H9 (cell line): ENCODE results near the gene NLRP13. TPM values are rescaled to one million over a fixed set of nuclear protein-coding genes. Genes with fewer than 3 reads are reported as not detected.

Source experiments
- DNase-seq: peaks from one replicate; pipeline ENCODE4 v3.0.0-alpha.2; 2017
- H2AFZ ChIP-seq: one replicate; pipeline ENCODE4 v1.6.1; 2013; ENCODE audit warnings: mild to moderate bottlenecking, low read length, control low read depth, moderate library complexity
- H2AK5ac ChIP-seq: 2 replicates; pipeline ENCODE4 v1.6.1; 2013; ENCODE audit warnings: low read length, control low read depth, mixed read lengths; ENCODE audit not compliant: insufficient read length
- H2BK120ac ChIP-seq: one replicate; pipeline ENCODE4 v1.6.1; 2013; ENCODE audit warnings: low read depth, mild to moderate bottlenecking, low read length, control low read depth, inconsistent platforms; ENCODE audit not compliant: poor library complexity, severe bottlenecking
- H2BK12ac ChIP-seq: 2 replicates; pipeline ENCODE4 v1.6.1; 2013; ENCODE audit warnings: low read length, control low read depth, mixed read lengths, low read depth; ENCODE audit not compliant: insufficient read length
- H2BK15ac ChIP-seq: 2 replicates; pipeline ENCODE4 v1.6.1; 2013; ENCODE audit warnings: low read depth, low read length, control low read depth
- H2BK20ac ChIP-seq: one replicate; pipeline ENCODE4 v1.6.1; 2013; ENCODE audit warnings: low read depth, mild to moderate bottlenecking, low read length, control low read depth, inconsistent platforms; ENCODE audit not compliant: poor library complexity, severe bottlenecking
- H2BK5ac ChIP-seq: 2 replicates; pipeline ENCODE4 v1.6.1; 2013; ENCODE audit warnings: low read length, control low read depth, mixed read lengths; ENCODE audit not compliant: insufficient read length
- H3K14ac ChIP-seq: 2 replicates; pipeline ENCODE4 v1.6.1; 2013; ENCODE audit warnings: low read length, control low read depth; ENCODE audit not compliant: insufficient read depth
- H3K18ac ChIP-seq: 2 replicates; pipeline ENCODE4 v1.6.1; 2013; ENCODE audit warnings: low read depth, mild to moderate bottlenecking, mixed read lengths, low read length, control low read depth; ENCODE audit not compliant: insufficient read length
- H3K23ac ChIP-seq: 2 replicates; pipeline ENCODE4 v1.6.1; 2013; ENCODE audit warnings: low read length, control low read depth, mixed read lengths, low read depth; ENCODE audit not compliant: insufficient read length
- H3K23me2 ChIP-seq: 2 replicates; pipeline ENCODE4 v1.6.1; 2013; ENCODE audit warnings: low read depth, mild to moderate bottlenecking, mixed read lengths, low read length, control low read depth; ENCODE audit not compliant: insufficient read length, poor library complexity, severe bottlenecking
- H3K27ac ChIP-seq: 2 replicates; pipeline ENCODE4 v1.5.1; 2013; ENCODE audit warnings: low read length, control low read depth, mixed read lengths, low read depth; ENCODE audit not compliant: insufficient read length
- H3K27me3 ChIP-seq: 2 replicates; pipeline ENCODE4 v1.6.1; 2013; ENCODE audit warnings: low read length, control low read depth, inconsistent platforms; ENCODE audit not compliant: insufficient read depth
- H3K4ac ChIP-seq: 2 replicates; pipeline ENCODE4 v1.6.1; 2013; ENCODE audit warnings: low read depth, mild to moderate bottlenecking, control low read depth, inconsistent platforms, low read length, moderate library complexity
- H3K4me1 ChIP-seq: 2 replicates; pipeline ENCODE4 v1.6.1; 2013; ENCODE audit warnings: low read length, control low read depth, inconsistent platforms; ENCODE audit not compliant: insufficient read depth
- H3K4me2 ChIP-seq: 2 replicates; pipeline ENCODE4 v1.6.1; 2013; ENCODE audit warnings: low read length, control low read depth, mixed read lengths; ENCODE audit not compliant: insufficient read length, insufficient read depth
- H3K56ac ChIP-seq: 2 replicates; pipeline ENCODE4 v1.6.1; 2013; ENCODE audit warnings: low read depth, mild to moderate bottlenecking, mixed read lengths, low read length, control low read depth; ENCODE audit not compliant: insufficient read length
- H3K79me1 ChIP-seq: 2 replicates; pipeline ENCODE4 v1.6.1; 2013; ENCODE audit warnings: low read depth, mild to moderate bottlenecking, moderate library complexity, low read length, control low read depth, inconsistent platforms; ENCODE audit not compliant: insufficient read depth, poor library complexity, severe bottlenecking
- H3K79me2 ChIP-seq: 2 replicates; pipeline ENCODE4 v1.6.1; 2013; ENCODE audit warnings: low read length, control low read depth, inconsistent platforms; ENCODE audit not compliant: insufficient read depth
- H3K9ac ChIP-seq: 2 replicates; pipeline ENCODE4 v1.6.1; 2013; ENCODE audit warnings: low read length, control low read depth, mixed read lengths; ENCODE audit not compliant: insufficient read length; ENCODE audit errors: extremely low read depth
- H3K9me3 ChIP-seq: one replicate; pipeline ENCODE4 v1.6.1; 2013; ENCODE audit warnings: low read depth, low read length, inconsistent platforms; ENCODE audit not compliant: control insufficient read depth
- H3T11ph ChIP-seq: one replicate; pipeline ENCODE4 v1.6.1; 2013; ENCODE audit warnings: mild to moderate bottlenecking, low read length, control low read depth, inconsistent platforms
- H4K20me1 ChIP-seq: one replicate; pipeline ENCODE4 v1.6.1; 2013; ENCODE audit not compliant: control insufficient read depth, insufficient read length, insufficient read depth
- H4K5ac ChIP-seq: 2 replicates; pipeline ENCODE4 v1.6.1; 2013; ENCODE audit warnings: low read depth, mild to moderate bottlenecking, mixed read lengths, low read length, control low read depth; ENCODE audit not compliant: insufficient read length
- H4K8ac ChIP-seq: replicated peaks from 2 replicates; pipeline ENCODE4 v1.6.1; 2013; ENCODE audit warnings: low read length, control low read depth, mixed read lengths, low read depth; ENCODE audit not compliant: insufficient read length
- H4K91ac ChIP-seq: 2 replicates; pipeline ENCODE4 v1.6.1; 2013; ENCODE audit warnings: low read depth, mild to moderate bottlenecking, moderate library complexity, mixed read lengths, low read length, control low read depth; ENCODE audit not compliant: insufficient read length
- H3K27ac Mint-ChIP-seq, 3 experiments: 2 replicates in 2 of 3; 3 replicates in 1 of 3; pipeline ENCODE4 v1.8.0; 2020 to 2021; ENCODE audit warnings: mixed read lengths in 3 of 3, mild to moderate bottlenecking in 1 of 3, moderate library complexity in 1 of 3
- H3K27me3 Mint-ChIP-seq: 2 replicates; pipeline ENCODE4 v1.8.0; 2021; ENCODE audit warnings: low read depth, mild to moderate bottlenecking, moderate library complexity, mixed read lengths
- H3K36me3 Mint-ChIP-seq, 3 experiments: 2 replicates in 2 of 3; 3 replicates in 1 of 3; pipeline ENCODE4 v1.8.0; 2020 to 2021; ENCODE audit warnings: low read depth in 3 of 3, mixed read lengths in 3 of 3; ENCODE audit not compliant: insufficient read depth in 1 of 3
- H3K4me1 Mint-ChIP-seq, 2 experiments: 2 replicates each; pipeline ENCODE4 v1.8.0; 2020; ENCODE audit warnings: mixed read lengths in 2 of 2
- H3K4me3 Mint-ChIP-seq, 2 experiments: 2 replicates in 1 of 2; 3 replicates in 1 of 2; pipeline ENCODE4 v1.8.0; 2020 to 2021; ENCODE audit warnings: mild to moderate bottlenecking in 2 of 2, mixed read lengths in 2 of 2, moderate library complexity in 1 of 2
- H3K9me3 Mint-ChIP-seq, 2 experiments: 2 replicates in 1 of 2; 3 replicates in 1 of 2; pipeline ENCODE4 v1.8.0; 2020; ENCODE audit warnings: mild to moderate bottlenecking in 2 of 2, mixed read lengths in 2 of 2, moderate library complexity in 1 of 2
- WGBS: extraction: QIAGEN DNeasy Blood & Tissue Kit; methylation state at CpG from one replicate; pipeline ENCODE4 v1.1.7; 2013; ENCODE audit warnings: missing lambda C conversion rate, low lambda C conversion rate, mixed read lengths; ENCODE audit not compliant: insufficient read length; ENCODE audit errors: extremely low coverage; 5-methylcytosine and 5-hydroxymethylcytosine counted together
- total RNA-seq: library from RNA; stranded (reverse); gene quantifications from 2 replicates; pipeline ENCODE4 v1.2.1, GENCODE V29; 2021
- TF ChIP-seq, protein P1 (sequence below): fragments of 200-600 bp; sonication (generic); conservative IDR thresholded peaks from 3 replicates; pipeline ENCODE4 v1.8.0; 2021; ENCODE audit warnings: antibody characterized with exemption, mild to moderate bottlenecking

Gene NLRP13
- total RNA-seq, 1 experiment from 2014 or later, result not detected

DNA sequence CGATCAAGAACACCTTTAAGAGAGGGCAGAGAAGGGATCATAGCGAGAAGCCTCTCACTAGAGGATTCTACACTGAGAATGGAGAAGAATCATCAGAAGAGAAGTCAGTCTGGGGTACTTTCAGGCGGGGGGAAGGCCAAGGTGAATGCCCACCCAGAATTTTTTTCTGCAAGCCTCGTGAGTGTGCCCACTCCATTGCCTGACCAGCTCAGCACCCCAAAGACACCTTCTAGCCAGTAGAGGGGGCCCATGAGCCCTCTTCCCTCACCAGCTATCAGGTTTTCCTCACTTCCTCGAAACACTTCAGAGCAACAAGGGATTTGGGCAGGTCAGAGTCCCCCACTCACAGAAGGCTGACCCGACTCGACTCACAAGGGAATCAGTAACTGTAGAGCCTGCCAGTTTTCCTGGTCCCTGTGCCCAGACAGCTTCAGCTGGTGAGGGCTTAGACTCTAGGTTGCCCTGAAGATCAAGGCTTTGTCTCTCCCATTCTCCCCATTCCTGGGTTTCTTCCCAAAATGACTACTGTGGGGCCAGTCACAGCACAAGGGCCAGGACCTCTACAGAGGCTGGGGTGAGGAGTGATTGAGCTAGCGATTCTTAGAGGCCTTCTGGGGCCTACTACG is 18.4 kb downstream of the NLRP13 start:
- H3K14ac ChIP-seq, result no peak overlapping the region
- no peak overlapping the region for H2BK120ac ChIP-seq
- H3K79me2 ChIP-seq, result no peaks in the 10 kb centered on the region
- TF ChIP-seq, protein P1, sequence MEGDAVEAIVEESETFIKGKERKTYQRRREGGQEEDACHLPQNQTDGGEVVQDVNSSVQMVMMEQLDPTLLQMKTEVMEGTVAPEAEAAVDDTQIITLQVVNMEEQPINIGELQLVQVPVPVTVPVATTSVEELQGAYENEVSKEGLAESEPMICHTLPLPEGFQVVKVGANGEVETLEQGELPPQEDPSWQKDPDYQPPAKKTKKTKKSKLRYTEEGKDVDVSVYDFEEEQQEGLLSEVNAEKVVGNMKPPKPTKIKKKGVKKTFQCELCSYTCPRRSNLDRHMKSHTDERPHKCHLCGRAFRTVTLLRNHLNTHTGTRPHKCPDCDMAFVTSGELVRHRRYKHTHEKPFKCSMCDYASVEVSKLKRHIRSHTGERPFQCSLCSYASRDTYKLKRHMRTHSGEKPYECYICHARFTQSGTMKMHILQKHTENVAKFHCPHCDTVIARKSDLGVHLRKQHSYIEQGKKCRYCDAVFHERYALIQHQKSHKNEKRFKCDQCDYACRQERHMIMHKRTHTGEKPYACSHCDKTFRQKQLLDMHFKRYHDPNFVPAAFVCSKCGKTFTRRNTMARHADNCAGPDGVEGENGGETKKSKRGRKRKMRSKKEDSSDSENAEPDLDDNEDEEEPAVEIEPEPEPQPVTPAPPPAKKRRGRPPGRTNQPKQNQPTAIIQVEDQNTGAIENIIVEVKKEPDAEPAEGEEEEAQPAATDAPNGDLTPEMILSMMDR, result peak; percentile 31; the same call in 1 of the 3 replicates
- no CpG with 5 or more reads among the region's 9 CpGs for WGBS
- H2BK20ac ChIP-seq, result no peak overlapping the region
- H3K27me3 ChIP-seq, result no peaks in the 10 kb centered on the region
- no peak overlapping the region for H3K27ac ChIP-seq
- peaks cover 75% of the 10 kb centered on the region for H3K9me3 ChIP-seq
- Mint-ChIP-seq H3K27ac (no peak overlapping the region), H3K4me3 (no peak overlapping the region), H3K27me3 (no peaks in the 10 kb centered on the region; the same call in 1 of the 2 replicates), H3K4me1 (no peaks in the 10 kb centered on the region), H3K36me3 (peaks cover 0 to 33% (median 6%) of the 10 kb centered on the region in 3 experiments; a peak in 4 of 7 replicates), H3K9me3 (peaks cover 96 to 99% of the 10 kb centered on the region in 2 experiments)
- H3K4me1 ChIP-seq, result no peaks in the 10 kb centered on the region
- H2BK15ac ChIP-seq, result no peak overlapping the region
- no peak for DNase-seq
- no peak overlapping the region for H3K4ac ChIP-seq
- H3K23me2 ChIP-seq, result no peaks in the 10 kb centered on the region
- H4K8ac ChIP-seq, result no peak overlapping the region
- no peak overlapping the region for H4K91ac ChIP-seq
- no peak overlapping the region for H3K56ac ChIP-seq
- no peak overlapping the region for H2AFZ ChIP-seq
- no peak overlapping the region for H2BK5ac ChIP-seq
- H2BK12ac ChIP-seq, result no peak overlapping the region
- no peak overlapping the region for H3T11ph ChIP-seq
- H3K4me2 ChIP-seq, result no peak overlapping the region
- H3K23ac ChIP-seq, result no peak overlapping the region
- no peak overlapping the region for H3K9ac ChIP-seq
- H4K20me1 ChIP-seq, result no peaks in the 10 kb centered on the region
- no peak overlapping the region for H4K5ac ChIP-seq
- no peak overlapping the region for H2AK5ac ChIP-seq
- H3K18ac ChIP-seq, result no peak overlapping the region
- no peaks in the 10 kb centered on the region for H3K79me1 ChIP-seq
